Kidney (tissue), 14 donors: ENCODE results near the gene TIAM2. TPM values are rescaled to one million over a fixed set of nuclear protein-coding genes. Genes with fewer than 3 reads are reported as not detected.

Experiments used
- DNase-seq, 5 donors: peaks; one replicate each; pipeline ENCODE4 v3.0.0-alpha.2; 2013 to 2020
- FAIRE-seq: peaks from 2 replicates; lab custom pipeline; 2012; peaks lifted over from hg19 to GRCh38; lab: Jason Lieb, UNC
- H3K27ac ChIP-seq, 2 donors: one replicate each; pipeline ENCODE4 v1.7.0; 2013; ENCODE audit warnings: low read depth in 2 of 2, low read length in 2 of 2, inconsistent platforms in 1 of 2
- H3K27me3 ChIP-seq: one replicate; pipeline ENCODE4 v1.7.1; 2013; ENCODE audit warnings: low read length, inconsistent platforms; ENCODE audit not compliant: control insufficient read depth, insufficient read depth
- H3K36me3 ChIP-seq, 3 donors: one replicate each; pipeline versions ENCODE4 v1.7.0 to v1.7.1; 2013; ENCODE audit warnings: low read length in 3 of 3, control low read depth in 1 of 3, inconsistent platforms in 1 of 3; ENCODE audit not compliant: insufficient read depth in 3 of 3, control insufficient read depth in 2 of 3
- H3K4me1 ChIP-seq, 3 donors: one replicate each; pipeline versions ENCODE4 v1.7.0 to v1.7.1; 2013; ENCODE audit warnings: low read length in 3 of 3, inconsistent platforms in 1 of 3, low read depth in 1 of 3; ENCODE audit not compliant: control insufficient read depth in 2 of 3, insufficient read depth in 2 of 3
- H3K4me3 ChIP-seq, 3 donors: one replicate each; pipeline versions ENCODE4 v1.7.0 to v1.8.1; 2013; ENCODE audit warnings: low read length in 3 of 3, control low read depth in 1 of 3, inconsistent platforms in 1 of 3
- H3K9ac ChIP-seq, 3 donors: one replicate each; pipeline versions ENCODE4 v1.7.0 to v1.7.1; 2013; ENCODE audit warnings: low read length in 3 of 3, control low read depth in 1 of 3, inconsistent platforms in 1 of 3
- H3K9me3 ChIP-seq, 3 donors: one replicate each; pipeline versions ENCODE4 v1.7.0 to v1.7.1; 2013; ENCODE audit warnings: low read length in 3 of 3, control low read depth in 1 of 3, inconsistent platforms in 1 of 3; ENCODE audit not compliant: control insufficient read depth in 2 of 3, insufficient read depth in 1 of 3
- intact Hi-C: fragments of 100-400 bp; cut with DNase I; formaldehyde crosslinking; loops from one replicate; pipeline ENCODE4 v1.11.1; 2022
- polyA plus RNA-seq: library from polyadenylated mRNA; stranded (reverse); fragments of 350-450 nt; fragmentation: Illumina TruSeq; extraction: RNeasy Lipid Tissue Mini Kit (QIAGEN cat#74804); gene quantifications from one replicate; pipeline ENCODE4 v1.2.3, GENCODE V29; 2014; ENCODE audit warnings: low read depth, low replicate concordance; ENCODE audit not compliant: insufficient read depth
- total RNA-seq: library from RNA; stranded (reverse); fragmentation: NEBNext Ultra II Directional; extraction: Animal tissue kit (Norgen Biotek cat#: 25700); gene quantifications from one replicate; pipeline ENCODE4 v1.2.1, GENCODE V29; 2021
- TF ChIP-seq, protein P1 (sequence below): IDR thresholded peaks from 3 replicates; pipeline ENCODE4 v1.5.1; 2012; ENCODE audit warnings: mild to moderate bottlenecking, moderate library complexity, borderline replicate concordance; ENCODE audit not compliant: insufficient read depth; ENCODE audit errors: extremely low read depth
- donor health status: control.
- donor health status: control.
- donor health status: control.
- donor health status: control.
- donor health status: control.
- donor health status: DM: yes; HTN: yes; CAD: no.
- donor health status: Normal renal cell carcinoma (clear cell type).

Gene TIAM2
- total and polyA plus RNA-seq, 2 donors from 2014 or later: 6.8 to 7.6 TPM

DNA sequence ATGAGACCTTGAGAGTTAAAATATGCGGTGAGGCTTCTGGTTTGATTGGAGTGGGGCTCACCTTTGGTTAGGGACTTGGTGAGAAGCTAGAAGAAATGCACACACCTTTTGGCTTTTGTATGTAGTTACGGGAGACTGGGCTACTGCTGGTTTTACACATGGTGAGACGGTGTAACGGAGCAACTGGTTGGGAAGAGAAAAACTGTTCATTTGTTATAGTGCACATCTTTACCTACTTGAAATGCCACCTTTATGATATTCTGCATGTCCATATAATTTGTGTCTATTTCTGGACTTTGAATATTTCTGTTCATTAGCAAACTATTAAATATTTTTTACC, 31.6 kb downstream of the TIAM2 start:
- no peak for FAIRE-seq
- H3K4me3 ChIP-seq: no peak overlapping the region
- H3K36me3 ChIP-seq: no peaks in the 10 kb centered on the region
- no peaks in the 10 kb centered on the region for H3K27me3 ChIP-seq
- H3K9me3 ChIP-seq: no peaks in the 10 kb centered on the region
- no peak overlapping the region for H3K9ac ChIP-seq
- DNase-seq: no peak
- H3K27ac ChIP-seq: no peak overlapping the region
- no peaks in the 10 kb centered on the region for H3K4me1 ChIP-seq
- TF ChIP-seq, protein P1, sequence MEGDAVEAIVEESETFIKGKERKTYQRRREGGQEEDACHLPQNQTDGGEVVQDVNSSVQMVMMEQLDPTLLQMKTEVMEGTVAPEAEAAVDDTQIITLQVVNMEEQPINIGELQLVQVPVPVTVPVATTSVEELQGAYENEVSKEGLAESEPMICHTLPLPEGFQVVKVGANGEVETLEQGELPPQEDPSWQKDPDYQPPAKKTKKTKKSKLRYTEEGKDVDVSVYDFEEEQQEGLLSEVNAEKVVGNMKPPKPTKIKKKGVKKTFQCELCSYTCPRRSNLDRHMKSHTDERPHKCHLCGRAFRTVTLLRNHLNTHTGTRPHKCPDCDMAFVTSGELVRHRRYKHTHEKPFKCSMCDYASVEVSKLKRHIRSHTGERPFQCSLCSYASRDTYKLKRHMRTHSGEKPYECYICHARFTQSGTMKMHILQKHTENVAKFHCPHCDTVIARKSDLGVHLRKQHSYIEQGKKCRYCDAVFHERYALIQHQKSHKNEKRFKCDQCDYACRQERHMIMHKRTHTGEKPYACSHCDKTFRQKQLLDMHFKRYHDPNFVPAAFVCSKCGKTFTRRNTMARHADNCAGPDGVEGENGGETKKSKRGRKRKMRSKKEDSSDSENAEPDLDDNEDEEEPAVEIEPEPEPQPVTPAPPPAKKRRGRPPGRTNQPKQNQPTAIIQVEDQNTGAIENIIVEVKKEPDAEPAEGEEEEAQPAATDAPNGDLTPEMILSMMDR: no peak
- intact Hi-C loops: no loop called here

DNA sequence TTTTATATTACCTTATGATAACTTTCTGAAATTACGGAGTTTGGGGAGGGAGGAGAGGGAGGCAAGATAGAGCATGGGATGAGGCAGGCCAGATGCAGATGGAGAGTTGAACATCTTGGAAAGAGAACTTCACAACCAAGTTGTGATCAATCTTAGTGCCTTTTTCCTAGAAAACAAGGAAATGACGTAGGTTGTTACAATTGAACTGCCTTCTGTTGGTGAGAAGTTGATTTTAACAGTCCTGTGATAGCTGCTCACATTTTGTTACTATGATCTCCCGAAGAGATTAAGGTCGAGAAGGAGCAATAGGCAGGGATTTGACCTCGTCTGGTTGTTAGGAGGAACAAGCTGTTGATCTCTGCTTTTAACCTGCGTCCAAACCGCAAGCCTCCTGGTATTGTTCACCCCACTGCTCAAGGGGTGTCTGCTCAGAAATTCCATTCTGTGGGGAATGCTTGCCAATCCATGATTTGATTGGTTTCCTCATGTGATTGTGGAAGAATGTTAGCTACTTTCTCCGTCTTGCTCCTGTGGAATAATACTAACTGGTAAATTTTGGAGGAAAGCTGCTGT, 35.1 kb downstream of the TIAM2 start:
- Histone ChIP-seq H3K27me3 (no peaks in the 10 kb centered on the region), H3K4me3 (no peak overlapping the region), H3K36me3 (no peaks in the 10 kb centered on the region), H3K9ac (no peak overlapping the region), H3K9me3 (no peaks in the 10 kb centered on the region), H3K4me1 (no peaks in the 10 kb centered on the region), H3K27ac (no peak overlapping the region)
- DNase-seq (no peak), FAIRE-seq (no peak)
- TF ChIP-seq, protein P1: no peak
- intact Hi-C loops: no loop called here

DNA sequence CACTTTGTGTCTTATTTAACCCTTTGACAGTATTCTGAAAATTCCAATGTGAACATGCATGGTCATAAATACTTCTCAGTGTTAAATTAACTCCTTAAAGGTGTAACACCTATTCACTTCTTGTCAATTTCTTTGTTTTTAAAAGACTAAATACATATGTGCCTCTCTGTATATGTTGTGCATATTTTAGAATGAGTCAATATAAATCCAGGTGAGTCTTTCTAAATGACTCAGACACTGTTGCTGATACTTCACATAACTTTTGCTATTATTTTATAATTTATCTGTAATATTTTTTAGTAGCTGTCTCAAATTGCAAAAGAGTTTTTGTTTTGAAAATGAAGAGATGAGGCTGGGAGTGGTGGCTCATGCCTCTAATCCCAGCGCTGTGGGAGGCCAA, 36.0 kb downstream of the TIAM2 start:
- intact Hi-C loops: no loop called here
- Histone ChIP-seq H3K9ac (no peak overlapping the region), H3K36me3 (no peaks in the 10 kb centered on the region), H3K27me3 (no peaks in the 10 kb centered on the region), H3K27ac (no peak overlapping the region), H3K4me3 (no peak overlapping the region), H3K4me1 (no peaks in the 10 kb centered on the region), H3K9me3 (no peaks in the 10 kb centered on the region)
- no peak for FAIRE-seq
- TF ChIP-seq, protein P1: no peak
- no peak for DNase-seq

DNA sequence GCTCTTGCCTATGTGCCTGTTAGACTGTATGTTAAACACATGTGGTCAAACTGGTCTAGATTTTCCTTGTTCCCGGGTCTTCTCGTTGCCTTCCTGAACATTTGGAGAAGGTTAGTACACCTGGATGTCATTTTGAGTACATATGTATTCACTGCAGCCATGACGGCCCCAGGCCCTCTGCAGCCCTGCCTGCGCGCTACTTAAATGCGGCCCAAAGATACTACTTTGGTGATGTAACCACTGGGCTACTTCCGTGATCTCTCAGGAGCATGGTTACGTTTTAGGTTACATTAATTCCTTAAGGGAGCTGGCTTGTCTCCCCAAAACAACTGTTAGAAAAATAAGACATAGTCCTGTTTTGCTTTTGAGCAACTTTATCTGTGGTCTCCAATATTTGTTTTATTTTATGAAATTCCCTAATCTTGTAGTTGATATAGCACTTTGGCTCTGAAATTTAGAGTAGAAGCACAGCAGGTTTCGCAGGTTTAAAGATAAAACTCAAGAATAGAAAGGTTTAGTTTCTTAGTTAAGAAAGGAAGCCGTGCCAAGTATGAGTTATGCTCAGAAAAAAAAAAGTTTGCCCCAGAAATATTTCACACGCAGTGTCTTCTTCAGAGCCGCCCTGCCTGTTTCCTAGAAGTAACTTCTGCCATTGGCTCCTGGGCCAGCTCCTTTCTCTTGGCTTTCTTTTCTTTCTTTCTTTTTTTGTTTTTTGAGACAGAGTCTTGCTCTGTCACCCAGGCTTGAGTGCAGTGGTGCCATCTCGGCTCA, 38.1 kb downstream of the TIAM2 start:
- Histone ChIP-seq H3K36me3 (no peaks in the 10 kb centered on the region), H3K9me3 (no peaks in the 10 kb centered on the region), H3K27me3 (no peaks in the 10 kb centered on the region), H3K9ac (no peak overlapping the region), H3K27ac (no peak overlapping the region), H3K4me1 (no peaks in the 10 kb centered on the region), H3K4me3 (no peak overlapping the region)
- TF ChIP-seq, protein P1: no peak
- DNase-seq (no peak), FAIRE-seq (no peak)
- intact Hi-C loops: no loop called here
